ENCODE results near the gene MYOC. TPM values are rescaled to one million over a fixed set of nuclear protein-coding genes. Genes with fewer than 3 reads are reported as not detected.

Gene MYOC
- total RNA-seq, 1 experiment from 2014 or later: not detected

DNA sequence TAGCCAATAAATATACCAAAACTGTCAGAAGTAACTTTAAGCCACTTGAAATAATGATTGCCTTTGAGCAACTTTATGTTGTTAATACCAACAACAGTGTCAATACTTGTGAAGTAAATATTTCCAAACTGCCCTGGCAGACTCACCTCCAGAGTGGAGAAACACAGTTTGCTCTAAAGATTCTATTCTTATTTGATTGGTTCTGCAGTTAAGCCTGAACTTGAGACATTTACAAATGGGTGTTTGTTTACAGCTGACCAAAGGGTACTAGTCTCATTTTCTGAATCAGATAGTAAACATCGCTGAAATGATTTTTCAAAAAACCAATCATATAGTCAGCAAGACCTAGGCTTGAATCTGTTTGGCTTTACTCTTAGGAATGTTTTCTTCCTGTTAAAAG, 1.3 kb upstream of the MYOC start:
- H3K27ac Mint-ChIP-seq (ENCODE audit: unreplicated experiment): no peak overlapping the region
- no peaks in the 10 kb centered on the region for H3K36me3 Mint-ChIP-seq (ENCODE audit: insufficient read depth, unreplicated experiment)
- H3K27me3 ChIP-seq (replicated peaks; ENCODE audit: control insufficient read depth, insufficient read depth, low read length): no peaks in the 10 kb centered on the region
- H3K4me3 Mint-ChIP-seq (ENCODE audit: unreplicated experiment): no peak overlapping the region
- 0 out of 2 replicates have a peak, but pooled peaks cover 4% of the 10 kb centered on the region for H3K4me1 ChIP-seq
- ChIA-PET CTCF (no interaction called here), POLR2A (no interaction called here)
- no peak for DNase-seq
- no peak overlapping the region for H3K4me3 ChIP-seq (ENCODE audit: low read depth, low read length)
- H3K4me1 Mint-ChIP-seq (ENCODE audit: low read depth, unreplicated experiment): no peaks in the 10 kb centered on the region
- TF ChIP-seq, protein P1, sequence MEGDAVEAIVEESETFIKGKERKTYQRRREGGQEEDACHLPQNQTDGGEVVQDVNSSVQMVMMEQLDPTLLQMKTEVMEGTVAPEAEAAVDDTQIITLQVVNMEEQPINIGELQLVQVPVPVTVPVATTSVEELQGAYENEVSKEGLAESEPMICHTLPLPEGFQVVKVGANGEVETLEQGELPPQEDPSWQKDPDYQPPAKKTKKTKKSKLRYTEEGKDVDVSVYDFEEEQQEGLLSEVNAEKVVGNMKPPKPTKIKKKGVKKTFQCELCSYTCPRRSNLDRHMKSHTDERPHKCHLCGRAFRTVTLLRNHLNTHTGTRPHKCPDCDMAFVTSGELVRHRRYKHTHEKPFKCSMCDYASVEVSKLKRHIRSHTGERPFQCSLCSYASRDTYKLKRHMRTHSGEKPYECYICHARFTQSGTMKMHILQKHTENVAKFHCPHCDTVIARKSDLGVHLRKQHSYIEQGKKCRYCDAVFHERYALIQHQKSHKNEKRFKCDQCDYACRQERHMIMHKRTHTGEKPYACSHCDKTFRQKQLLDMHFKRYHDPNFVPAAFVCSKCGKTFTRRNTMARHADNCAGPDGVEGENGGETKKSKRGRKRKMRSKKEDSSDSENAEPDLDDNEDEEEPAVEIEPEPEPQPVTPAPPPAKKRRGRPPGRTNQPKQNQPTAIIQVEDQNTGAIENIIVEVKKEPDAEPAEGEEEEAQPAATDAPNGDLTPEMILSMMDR (IDR thresholded peaks at IDR 0.05; ENCODE audit: insufficient read depth in 1 of 2, low read depth in 1 of 2, low read length in 1 of 2, severe bottlenecking in 1 of 2, unreplicated experiment in 1 of 2): no peak
- no TSS peak for BruUV-seq (replicated peaks)
- intact Hi-C loops (cut with micrococcal nuclease; ENCODE audit: unreplicated experiment): no loop called here
- no peaks in the 10 kb centered on the region for H3K9me3 ChIP-seq
- H3K36me3 ChIP-seq (ENCODE audit: control insufficient read depth, insufficient read depth, low read length): no peaks in the 10 kb centered on the region
- H3K27me3 Mint-ChIP-seq (ENCODE audit: insufficient read depth, unreplicated experiment): peaks cover 6% of the 10 kb centered on the region
- H3K9me3 Mint-ChIP-seq (ENCODE audit: unreplicated experiment): no peaks in the 10 kb centered on the region

DNA sequence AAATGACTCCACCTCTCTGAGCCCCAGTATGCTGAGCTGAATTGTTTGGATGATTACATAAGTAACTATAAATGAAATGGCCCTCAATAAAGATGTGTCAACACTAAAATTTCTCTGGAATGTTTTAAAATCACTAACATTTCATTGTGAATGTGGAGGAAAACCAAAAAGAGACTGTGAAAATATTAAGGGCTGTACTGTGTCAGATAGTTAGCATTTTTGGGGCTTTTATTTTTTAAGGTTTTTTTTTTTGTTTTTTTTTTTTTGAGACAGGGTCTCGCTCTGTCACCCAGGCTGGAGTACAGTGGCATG, 6.3 kb downstream of the MYOC start:
- POLR2A ChIA-PET: no interaction called here

DNA sequence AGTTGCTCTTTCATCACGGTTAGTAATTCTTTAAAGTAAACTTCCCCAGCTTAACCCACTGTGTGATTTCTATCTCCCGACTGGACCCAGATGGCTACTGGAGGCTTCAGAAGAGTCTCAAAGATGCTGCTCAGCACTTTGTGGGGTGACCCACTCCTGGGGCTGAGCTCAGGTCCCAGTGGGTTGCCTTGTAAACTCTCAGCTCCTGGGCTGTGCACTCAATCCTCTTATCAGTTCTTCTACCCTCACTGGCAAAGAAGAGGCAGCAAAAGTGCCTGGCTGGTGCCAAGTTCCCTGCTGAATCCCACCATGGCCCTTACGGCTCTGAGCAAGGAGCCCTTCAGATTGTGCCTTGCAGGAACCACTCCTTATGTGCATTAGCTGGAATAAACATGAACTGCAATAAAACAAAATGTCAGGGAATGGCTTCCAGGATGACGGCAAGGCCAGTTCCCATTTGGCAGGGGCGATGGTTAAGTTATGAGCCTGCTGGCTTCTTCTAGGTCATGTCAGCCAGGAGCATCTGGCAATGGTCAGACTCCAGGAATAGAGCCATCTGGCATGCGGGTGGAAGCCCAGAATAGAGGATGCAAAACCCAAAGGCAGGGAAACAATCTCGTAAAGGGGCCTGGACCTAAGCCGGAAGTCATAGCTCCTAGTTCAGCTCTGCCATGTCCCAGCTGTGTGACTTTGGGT, 6.8 kb downstream of the MYOC start:
- no peaks in the 10 kb centered on the region for H3K36me3 Mint-ChIP-seq (ENCODE audit: insufficient read depth, unreplicated experiment)
- Histone ChIP-seq H3K4me3 (ENCODE audit: low read depth, low read length) (no peak overlapping the region), H3K27me3 (replicated peaks; ENCODE audit: control insufficient read depth, insufficient read depth, low read length) (no peaks in the 10 kb centered on the region), H3K36me3 (ENCODE audit: control insufficient read depth, insufficient read depth, low read length) (no peaks in the 10 kb centered on the region), H3K4me1 (no peaks in the 10 kb centered on the region; the same call in 1 of the 2 replicates), H3K9me3 (no peaks in the 10 kb centered on the region)
- ChIA-PET CTCF (interaction anchor here (1.0 to 4.8 kb wide), 7 partner anchors 10 to 129 kb away, joined by 3 to 66 read pairs (median 4); partner anchors contain the start of gene VAMP4), POLR2A (no interaction called here)
- H3K27ac Mint-ChIP-seq (ENCODE audit: unreplicated experiment): no peak overlapping the region
- H3K4me3 Mint-ChIP-seq (ENCODE audit: unreplicated experiment): no peak overlapping the region
- BruUV-seq (replicated peaks): no TSS peak
- TF ChIP-seq, protein P1 (IDR thresholded peaks at IDR 0.05; ENCODE audit: insufficient read depth in 1 of 2, low read depth in 1 of 2, low read length in 1 of 2, severe bottlenecking in 1 of 2, unreplicated experiment in 1 of 2): no peak
- intact Hi-C loops (cut with micrococcal nuclease; ENCODE audit: unreplicated experiment): loop anchor here (1.0 to 5.0 kb wide), 5 partner anchors 71 to 342 kb away; partner anchors contain the start of gene METTL13
- peaks cover 10% of the 10 kb centered on the region for H3K4me1 Mint-ChIP-seq (ENCODE audit: low read depth, unreplicated experiment)
- peaks cover 3% of the 10 kb centered on the region for H3K27me3 Mint-ChIP-seq (ENCODE audit: insufficient read depth, unreplicated experiment)
- no peak for DNase-seq
- H3K9me3 Mint-ChIP-seq (ENCODE audit: unreplicated experiment): no peaks in the 10 kb centered on the region

More for the DNA sequence above, 6.3 kb downstream of the MYOC start:
- DNase-seq: no peak
- Mint-ChIP-seq H3K36me3 (ENCODE audit: insufficient read depth, unreplicated experiment) (no peaks in the 10 kb centered on the region), H3K27ac (ENCODE audit: unreplicated experiment) (no peak overlapping the region), H3K4me3 (ENCODE audit: unreplicated experiment) (no peak overlapping the region), H3K9me3 (ENCODE audit: unreplicated experiment) (no peaks in the 10 kb centered on the region), H3K4me1 (ENCODE audit: low read depth, unreplicated experiment) (peaks cover 10% of the 10 kb centered on the region), H3K27me3 (ENCODE audit: insufficient read depth, unreplicated experiment) (peaks cover 3% of the 10 kb centered on the region)
- Histone ChIP-seq H3K36me3 (ENCODE audit: control insufficient read depth, insufficient read depth, low read length) (no peaks in the 10 kb centered on the region), H3K27me3 (replicated peaks; ENCODE audit: control insufficient read depth, insufficient read depth, low read length) (no peaks in the 10 kb centered on the region), H3K4me1 (no peaks in the 10 kb centered on the region; the same call in 1 of the 2 replicates), H3K9me3 (no peaks in the 10 kb centered on the region), H3K4me3 (ENCODE audit: low read depth, low read length) (no peak overlapping the region)
- CTCF ChIA-PET: interaction anchor here (1.8 to 4.8 kb wide), 2 partner anchors 71 to 95 kb away, joined by 18 to 66 read pairs; partner anchors contain the start of gene VAMP4
- intact Hi-C loops (cut with micrococcal nuclease; ENCODE audit: unreplicated experiment): loop anchor here (5.0 kb wide), 1 partner anchor 341 kb away; no protein-coding TSS in a partner anchor
- TF ChIP-seq, protein P1 (IDR thresholded peaks at IDR 0.05; ENCODE audit: insufficient read depth in 1 of 2, low read depth in 1 of 2, low read length in 1 of 2, severe bottlenecking in 1 of 2, unreplicated experiment in 1 of 2): no peak
- BruUV-seq (replicated peaks): no TSS peak

All from Caco-2 (cell line).